Smooth muscle cell (in vitro differentiated cells): ENCODE measurements around the gene GRK6. TPM values are rescaled to one million over a fixed set of nuclear protein-coding genes. Genes with fewer than 3 reads are reported as not detected.

ENCODE experiments used
- DNase-seq: peaks from one replicate; lab custom pipeline; 2025; ENCODE audit not compliant: unreplicated experiment; lab: John Stamatoyannopoulos, UW
- H2AFZ ChIP-seq: fragments of 200-600 bp; sonication (generic); 2 replicates; pipeline ENCODE4 v1.6.0; 2016; ENCODE audit warnings: antibody characterized with exemption, low read depth, mild to moderate bottlenecking
- H3F3A ChIP-seq: fragments of 200-600 bp; sonication (generic); 2 replicates; pipeline ENCODE4 v1.6.0; 2017; ENCODE audit warnings: antibody characterized with exemption, low read depth
- H3K27ac ChIP-seq: fragments of 200-600 bp; sonication (generic); 2 replicates; pipeline ENCODE4 v1.5.1; 2016; ENCODE audit warnings: low read depth, mild to moderate bottlenecking
- H3K27me3 ChIP-seq: fragments of 200-600 bp; sonication (generic); 2 replicates; pipeline ENCODE4 v1.6.1; 2016; ENCODE audit warnings: low read depth, mild to moderate bottlenecking
- H3K36me3 ChIP-seq: fragments of 200-600 bp; sonication (generic); 2 replicates; pipeline ENCODE4 v1.5.1; 2016; ENCODE audit warnings: low read depth
- H3K4me1 ChIP-seq: fragments of 200-600 bp; sonication (generic); 2 replicates; pipeline ENCODE4 v1.5.1; 2016; ENCODE audit warnings: low read depth
- H3K4me2 ChIP-seq: fragments of 200-600 bp; sonication (generic); 2 replicates; pipeline ENCODE4 v1.6.0; 2016; ENCODE audit warnings: mild to moderate bottlenecking
- H3K4me3 ChIP-seq: fragments of 200-600 bp; sonication (generic); 2 replicates; pipeline ENCODE4 v1.5.1; 2016; ENCODE audit warnings: mild to moderate bottlenecking
- H3K79me2 ChIP-seq: fragments of 200-600 bp; sonication (generic); 2 replicates; pipeline ENCODE4 v1.6.0; 2016; ENCODE audit warnings: low read depth, mild to moderate bottlenecking
- H3K9ac ChIP-seq: fragments of 200-600 bp; sonication (generic); 2 replicates; pipeline ENCODE4 v1.6.0; 2016; ENCODE audit warnings: low read depth
- H3K9me3 ChIP-seq: fragments of 200-600 bp; sonication (generic); replicated peaks from 2 replicates; pipeline ENCODE4 v1.5.1; 2016; ENCODE audit warnings: low read depth
- H4K20me1 ChIP-seq: fragments of 200-600 bp; sonication (generic); 2 replicates; pipeline ENCODE4 v1.6.0; 2016; ENCODE audit warnings: low read depth
- WGBS: methylation state at CpG from one replicate; pipeline ENCODE4 v1.1.7; 2016; ENCODE audit warnings: low lambda C conversion rate; 5-methylcytosine and 5-hydroxymethylcytosine counted together
- polyA plus RNA-seq: library from polyadenylated mRNA; unstranded; fragments of >200 nt; fragmentation: Nextera tagmentation; extraction: Ambion mirVana; gene quantifications from 2 replicates; pipeline ENCODE4 v1.2.1, GENCODE V29; 2016
- total RNA-seq: library from RNA; depleted of rRNA; stranded (reverse); fragments of >200 nt; gene quantifications from 2 replicates; pipeline ENCODE4 v1.2.3, GENCODE V29; 2014
- TF ChIP-seq, protein P1 (sequence below): fragments of 200-600 bp; sonication (generic); IDR thresholded peaks from 2 replicates; pipeline ENCODE4 v1.5.1; 2017; ENCODE audit warnings: borderline replicate concordance, mild to moderate bottlenecking, antibody characterized with exemption; ENCODE audit not compliant: insufficient read depth, poor library complexity, severe bottlenecking

Gene GRK6
- total and polyA plus RNA-seq, 2 experiments from 2014 or later: 20.8 to 28.5 TPM

DNA sequence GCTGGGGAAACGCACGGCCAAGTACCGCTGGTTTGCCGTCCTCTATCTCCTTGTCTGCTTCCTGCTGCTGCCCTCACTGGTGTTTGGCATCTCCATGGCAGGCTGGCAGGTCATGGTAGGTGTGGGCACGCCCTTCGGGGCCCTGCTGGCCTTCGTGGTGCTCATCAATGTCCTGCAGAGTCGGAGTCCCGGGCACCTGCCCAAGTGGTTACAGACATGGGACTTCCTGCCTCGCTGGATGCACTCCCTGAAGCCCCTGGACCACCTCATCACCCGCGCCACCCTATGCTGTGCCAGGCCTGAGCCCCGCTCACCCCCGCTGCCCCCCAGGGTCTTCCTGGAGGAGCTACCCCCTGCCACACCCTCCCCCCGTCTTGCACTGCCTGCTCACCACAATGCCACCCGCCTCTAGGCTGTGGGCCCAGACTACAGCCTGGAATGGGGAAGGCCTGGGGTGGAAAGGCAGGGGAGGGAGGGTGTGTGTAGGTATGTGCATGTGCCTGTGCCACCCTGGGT is 28.5 kb upstream of the GRK6 start:
- DNase-seq: no peak
- Histone ChIP-seq H3K4me1 (peaks cover 4% of the 10 kb centered on the region), H3K9ac (no peak overlapping the region), H2AFZ (no peak overlapping the region), H3K4me3 (no peak overlapping the region), H3K4me2 (no peak overlapping the region), H3K27me3 (peaks cover 14% of the 10 kb centered on the region), H3K36me3 (no peaks in the 10 kb centered on the region), H4K20me1 (no peaks in the 10 kb centered on the region), H3F3A (peaks cover 9% of the 10 kb centered on the region), H3K9me3 (no peaks in the 10 kb centered on the region), H3K27ac (no peak overlapping the region), H3K79me2 (no peaks in the 10 kb centered on the region)
- WGBS: 88% methylated on average over 12 of the region's 16 CpGs
- TF ChIP-seq, protein P1, sequence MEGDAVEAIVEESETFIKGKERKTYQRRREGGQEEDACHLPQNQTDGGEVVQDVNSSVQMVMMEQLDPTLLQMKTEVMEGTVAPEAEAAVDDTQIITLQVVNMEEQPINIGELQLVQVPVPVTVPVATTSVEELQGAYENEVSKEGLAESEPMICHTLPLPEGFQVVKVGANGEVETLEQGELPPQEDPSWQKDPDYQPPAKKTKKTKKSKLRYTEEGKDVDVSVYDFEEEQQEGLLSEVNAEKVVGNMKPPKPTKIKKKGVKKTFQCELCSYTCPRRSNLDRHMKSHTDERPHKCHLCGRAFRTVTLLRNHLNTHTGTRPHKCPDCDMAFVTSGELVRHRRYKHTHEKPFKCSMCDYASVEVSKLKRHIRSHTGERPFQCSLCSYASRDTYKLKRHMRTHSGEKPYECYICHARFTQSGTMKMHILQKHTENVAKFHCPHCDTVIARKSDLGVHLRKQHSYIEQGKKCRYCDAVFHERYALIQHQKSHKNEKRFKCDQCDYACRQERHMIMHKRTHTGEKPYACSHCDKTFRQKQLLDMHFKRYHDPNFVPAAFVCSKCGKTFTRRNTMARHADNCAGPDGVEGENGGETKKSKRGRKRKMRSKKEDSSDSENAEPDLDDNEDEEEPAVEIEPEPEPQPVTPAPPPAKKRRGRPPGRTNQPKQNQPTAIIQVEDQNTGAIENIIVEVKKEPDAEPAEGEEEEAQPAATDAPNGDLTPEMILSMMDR: no peak

DNA sequence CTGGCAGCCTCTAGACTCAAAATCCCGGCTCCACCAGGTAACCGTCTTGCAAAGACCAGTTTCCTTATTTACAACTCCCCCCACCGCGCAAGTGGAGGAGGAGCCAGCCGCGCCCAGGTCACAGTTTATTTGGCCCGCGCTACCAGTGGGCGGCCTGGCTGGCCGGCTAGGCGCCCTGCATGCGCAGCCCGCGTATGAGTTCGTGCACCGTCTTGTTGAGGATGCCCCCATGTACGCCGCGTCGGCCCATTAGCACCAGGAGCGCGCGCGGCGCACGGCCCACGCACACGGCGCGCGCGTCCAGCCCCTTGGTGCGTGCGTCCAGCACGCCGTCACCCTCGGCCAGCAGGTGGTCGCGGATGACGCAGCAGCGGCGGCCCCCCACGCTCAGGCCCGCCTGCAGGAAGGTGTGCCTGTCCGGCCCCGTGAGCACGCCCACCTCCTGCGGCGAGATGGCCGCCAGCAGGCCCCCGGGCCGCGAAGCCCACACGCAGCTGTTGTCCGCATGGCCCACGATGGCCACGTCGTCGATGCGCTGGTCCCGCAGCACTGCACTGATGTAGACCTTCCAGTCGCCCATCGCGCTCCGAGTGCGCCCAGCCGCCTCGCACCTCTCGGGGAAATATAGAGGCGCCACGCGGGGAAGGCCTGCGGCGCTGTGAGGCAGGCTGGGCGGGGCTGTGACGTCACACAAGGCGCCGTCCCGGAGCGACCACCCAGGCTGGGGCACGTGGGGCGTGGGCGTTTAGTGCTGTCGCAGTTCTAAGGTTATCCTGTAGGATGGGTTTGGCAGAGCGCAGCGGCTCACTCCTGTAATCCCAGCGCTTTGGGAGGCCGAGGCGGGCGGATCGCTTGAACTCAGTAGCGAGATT is 26.2 kb upstream of the GRK6 start, which contains the start of gene PFN3:
Gene PFN3, minus strand, starts transcription at position 665 of the 872 bp plus-strand sequence. Its CDS starts 85 bp downstream, at position 580.
- Histone ChIP-seq H3K79me2 (no peaks in the 10 kb centered on the region), H3K4me2 (no peak within 1 kb of the TSS), H3K27me3 (peaks cover 14% of the 10 kb centered on the region), H2AFZ (no peak within 1 kb of the TSS), H3F3A (peaks cover 9% of the 10 kb centered on the region), H3K27ac (no peak within 1 kb of the TSS), H3K4me3 (no peak within 1 kb of the TSS), H3K36me3 (no peaks in the 10 kb centered on the region), H3K9ac (no peak within 1 kb of the TSS), H4K20me1 (no peaks in the 10 kb centered on the region), H3K9me3 (no peaks in the 10 kb centered on the region), H3K4me1 (peaks cover 18% of the 10 kb centered on the region)
- TF ChIP-seq, protein P1: no peak
- WGBS: 95% methylated on average over 61 of the region's 92 CpGs
- no peak for DNase-seq

DNA sequence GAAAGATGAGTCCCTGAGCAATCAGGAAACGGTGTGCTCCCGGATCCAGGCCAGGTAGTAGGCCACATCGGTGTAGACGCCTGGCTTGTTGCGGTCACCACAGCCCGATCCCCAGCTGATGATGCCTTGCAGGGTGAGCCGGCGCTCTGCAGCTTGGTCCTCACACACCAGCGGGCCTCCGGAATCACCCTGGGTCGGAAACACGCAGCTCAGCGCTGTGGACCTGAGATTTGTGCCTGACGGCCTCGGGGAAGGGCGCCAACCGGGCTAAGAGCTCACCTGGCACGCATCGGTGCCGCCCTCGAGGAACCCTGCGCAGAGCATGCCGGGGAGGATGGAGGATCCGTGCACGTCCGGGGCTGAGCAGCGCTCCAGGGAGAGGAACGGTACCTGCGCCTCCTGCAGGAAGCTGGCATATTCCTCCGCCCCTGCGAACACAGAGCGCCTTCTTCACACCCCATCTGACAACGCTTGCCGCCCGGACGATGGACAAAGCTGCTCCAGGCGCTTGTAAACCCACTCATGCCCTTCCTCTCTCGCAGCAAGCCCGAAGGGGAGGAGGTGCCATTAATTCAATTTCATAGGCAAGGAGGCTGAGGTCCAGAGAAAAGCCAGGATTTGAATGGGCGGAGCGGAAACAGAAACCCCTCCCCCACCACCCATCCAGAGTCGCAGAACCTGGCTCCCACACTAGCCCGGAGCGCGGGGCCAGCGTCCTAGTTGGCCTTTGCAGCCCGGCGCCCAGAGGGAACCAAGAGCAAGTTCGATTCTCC is 24.0 kb upstream of the GRK6 start:
- H3F3A ChIP-seq: peaks cover 9% of the 10 kb centered on the region
- peaks cover 23% of the 10 kb centered on the region for H3K27me3 ChIP-seq
- TF ChIP-seq, protein P1: peak; percentile 39
- 11% methylated on average over 49 of the region's 49 CpGs for WGBS
- peak overlapping the region; percentile 62 for H3K4me3 ChIP-seq
- no peaks in the 10 kb centered on the region for H4K20me1 ChIP-seq
- no peaks in the 10 kb centered on the region for H3K36me3 ChIP-seq
- H3K9ac ChIP-seq: no peak overlapping the region
- DNase-seq: peak; percentile 17
- H3K4me2 ChIP-seq: peak overlapping the region; percentile 96
- H3K79me2 ChIP-seq: no peaks in the 10 kb centered on the region
- peaks cover 18% of the 10 kb centered on the region for H3K4me1 ChIP-seq
- H3K27ac ChIP-seq: no peak overlapping the region
- H3K9me3 ChIP-seq: no peaks in the 10 kb centered on the region
- peak overlapping the region; percentile 89 for H2AFZ ChIP-seq
